Cardiac muscle cell (in vitro differentiated cells and primary cell): ENCODE data around the gene SSBP2. TPM values are rescaled to one million over a fixed set of nuclear protein-coding genes. Genes with fewer than 3 reads are reported as not detected.
A peak's percentile ranks its signal among the peaks of the same experiment; 100 is the strongest.

Experiments used
- DNase-seq, 2 donors: peaks; one replicate each; pipeline versions ENCODE4 v3.0.0 to v3.0.0-alpha.2; 2010 to 2017; ENCODE audit warnings: low read depth in 1 of 2, low spot score in 1 of 2
- H3K27ac ChIP-seq: fragments of 200-600 bp; sonication (generic); 2 replicates; pipeline ENCODE4 v1.5.1; 2016
- H3K27me3 ChIP-seq: fragments of 200-600 bp; sonication (generic); 2 replicates; pipeline ENCODE4 v1.6.0; 2016; ENCODE audit warnings: control low read depth
- H3K36me3 ChIP-seq: fragments of 200-600 bp; sonication (generic); 2 replicates; pipeline ENCODE4 v1.5.1; 2016; ENCODE audit warnings: control low read depth
- H3K4me1 ChIP-seq: fragments of 200-600 bp; sonication (generic); 2 replicates; pipeline ENCODE4 v1.8.1; 2017; ENCODE audit warnings: low read depth, mild to moderate bottlenecking, mixed run types
- H3K4me3 ChIP-seq: fragments of 200-600 bp; sonication (generic); 2 replicates; pipeline ENCODE4 v1.5.1; 2016; ENCODE audit warnings: mild to moderate bottlenecking
- H3K9me3 ChIP-seq: fragments of 200-600 bp; sonication (generic); 2 replicates; pipeline ENCODE4 v1.5.1; 2017; ENCODE audit warnings: low read depth, mild to moderate bottlenecking, control low read depth
- CTCF ChIP-seq: IDR thresholded peaks from 2 replicates; pipeline ENCODE4 v1.5.1; 2012; ENCODE audit warnings: low read depth, mild to moderate bottlenecking, low read length
- polyA plus RNA-seq: library from polyadenylated mRNA; unstranded; fragments of >200 nt; fragmentation: Nextera tagmentation; extraction: Ambion mirVana; gene quantifications from 2 replicates; pipeline ENCODE4 v1.2.1, GENCODE V29; 2016
- total RNA-seq: library from RNA; depleted of rRNA; stranded (reverse); fragments of >200 nt; gene quantifications from 2 replicates; pipeline ENCODE4 v1.2.3, GENCODE V29; 2016

The SSBP2 gene
- total and polyA plus RNA-seq, 2 experiments from 2014 or later = 117 to 174 TPM

DNA sequence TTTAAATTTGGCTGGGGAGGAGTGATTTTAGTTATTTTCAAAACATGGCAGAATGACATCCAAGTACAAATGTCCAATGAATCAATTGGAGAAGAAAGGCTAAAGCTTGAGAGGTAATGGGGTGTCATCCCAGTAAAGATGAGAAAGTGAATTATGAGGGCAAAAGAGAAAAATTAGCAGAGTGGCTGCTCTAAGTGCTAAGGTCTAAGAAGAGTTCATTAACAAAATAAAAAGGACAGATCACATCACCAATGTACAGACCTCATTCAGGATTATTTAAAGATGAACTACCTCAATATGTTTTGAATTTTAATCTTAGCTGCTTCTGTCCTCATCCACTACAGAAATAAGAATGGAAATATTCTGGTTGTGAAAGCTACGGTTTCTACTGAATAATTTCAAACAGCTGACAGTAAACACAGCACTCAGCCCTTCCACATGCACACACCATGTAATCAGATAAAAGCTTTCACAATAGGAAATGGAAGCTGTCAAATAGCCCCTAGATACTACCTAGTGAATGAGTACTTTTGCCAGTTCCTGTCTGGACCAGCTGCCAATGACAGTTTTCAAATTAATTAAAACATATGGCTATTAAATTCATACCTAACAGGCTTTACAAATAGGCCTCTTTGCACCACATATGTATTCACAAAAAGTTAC lies 171.5 kb downstream of the SSBP2 start:
- Histone ChIP-seq H3K4me1 (peaks cover 4% of the 10 kb centered on the region), H3K9me3 (no peaks in the 10 kb centered on the region), H3K27ac (no peak overlapping the region), H3K36me3 (no peaks in the 10 kb centered on the region), H3K27me3 (no peaks in the 10 kb centered on the region), H3K4me3 (no peak overlapping the region)
- peak in 1 of 2 donors; percentile 64 for DNase-seq
- TF ChIP-seq CTCF = no peak

DNA sequence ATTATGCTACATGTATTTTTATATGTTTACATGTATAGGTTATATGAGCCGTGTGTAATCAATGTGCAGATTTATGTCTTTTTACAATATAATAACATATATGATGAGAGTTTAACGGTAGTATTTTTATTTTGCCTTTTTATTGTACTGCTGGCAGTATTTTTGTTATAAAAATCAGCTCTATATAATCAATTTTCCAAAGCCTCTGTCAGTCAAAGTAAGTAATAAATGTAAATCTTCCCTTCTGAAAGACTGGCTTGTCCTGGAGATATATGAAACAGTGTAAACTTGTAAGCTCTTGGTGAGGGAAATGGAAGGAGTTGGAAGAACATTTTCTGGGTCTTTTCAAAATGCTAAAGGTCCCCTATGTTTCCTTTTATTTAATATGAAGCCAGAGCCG lies 173.8 kb downstream of the SSBP2 start:
- Histone ChIP-seq H3K36me3 (no peaks in the 10 kb centered on the region), H3K27ac (peak overlapping the region; percentile 55), H3K27me3 (no peaks in the 10 kb centered on the region), H3K4me1 (peaks cover 4% of the 10 kb centered on the region), H3K9me3 (no peaks in the 10 kb centered on the region), H3K4me3 (no peak overlapping the region)
- TF ChIP-seq CTCF = no peak
- DNase-seq = no peak

- peaks cover 4% of the 10 kb centered on the region for H3K4me1 ChIP-seq
- no peaks in the 10 kb centered on the region for H3K27me3 ChIP-seq
- no peak for TF ChIP-seq CTCF
- no peak for DNase-seq
- no peaks in the 10 kb centered on the region for H3K36me3 ChIP-seq
- no peak overlapping the region for H3K27ac ChIP-seq
- no peaks in the 10 kb centered on the region for H3K9me3 ChIP-seq
- no peak overlapping the region for H3K4me3 ChIP-seq
Measured at GRCh38 chr5:81575924-81576323, 175.0 kb downstream of the SSBP2 start.

DNA sequence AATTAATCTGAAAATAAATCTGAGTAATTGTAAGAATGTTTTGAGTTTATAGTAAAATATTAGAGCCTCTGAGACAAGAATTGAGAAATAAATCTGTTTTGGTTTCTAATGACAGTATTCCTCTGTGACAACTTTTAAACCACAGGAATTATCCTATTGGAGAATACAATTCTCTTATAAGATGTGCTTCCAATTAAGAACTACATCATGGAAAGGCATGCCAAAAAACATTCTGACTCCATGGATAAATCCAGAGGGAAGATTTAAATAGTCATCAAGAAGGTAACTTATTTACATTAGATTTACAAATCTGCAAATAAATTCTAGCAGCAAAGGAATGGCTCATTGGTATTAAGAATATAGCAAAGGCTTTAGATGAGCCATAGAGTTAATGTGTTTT lies 178.7 kb downstream of the SSBP2 start:
- H3K27me3 ChIP-seq = no peaks in the 10 kb centered on the region
- no peak overlapping the region for H3K4me3 ChIP-seq
- no peaks in the 10 kb centered on the region for H3K36me3 ChIP-seq
- DNase-seq = no peak
- H3K4me1 ChIP-seq = no peaks in the 10 kb centered on the region
- no peak overlapping the region for H3K27ac ChIP-seq
- no peaks in the 10 kb centered on the region for H3K9me3 ChIP-seq
- TF ChIP-seq CTCF = no peak

DNA sequence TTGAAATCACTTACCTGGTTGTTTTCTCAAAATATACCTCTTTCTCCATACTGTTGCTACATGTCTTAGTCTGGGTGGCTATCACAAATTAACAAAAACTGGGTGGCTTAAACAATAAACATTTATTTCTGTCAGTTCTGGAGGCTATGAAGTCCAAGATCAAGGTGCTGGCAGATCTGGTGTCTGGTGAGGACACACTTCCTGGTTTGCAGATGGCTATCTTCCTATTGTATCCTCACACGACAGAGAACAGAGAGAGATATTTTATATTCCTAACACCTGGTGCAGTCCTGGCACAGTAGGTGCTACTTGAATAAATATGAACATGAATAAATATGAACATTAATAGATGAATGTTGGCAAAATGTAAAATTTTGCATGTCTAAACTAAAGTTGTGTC lies 192.7 kb downstream of the SSBP2 start:
- H3K36me3 ChIP-seq = no peaks in the 10 kb centered on the region
- no peaks in the 10 kb centered on the region for H3K4me1 ChIP-seq
- no peak for DNase-seq

More for the DNA sequence above, 192.7 kb downstream of the SSBP2 start:
- Histone ChIP-seq H3K9me3 (no peaks in the 10 kb centered on the region), H3K27ac (no peak overlapping the region), H3K27me3 (no peaks in the 10 kb centered on the region), H3K4me3 (no peak overlapping the region)
- no peak for TF ChIP-seq CTCF
